Vagina (tissue), 2 donors: ENCODE data around the gene WSB1.

Experiments
- CTCF ChIP-seq, 3 experiments: fragments of 450-650 bp in 2 of 3; fragments of 200-600 bp in 1 of 3; sonication (generic) in 1 of 3; IDR thresholded peaks; one replicate each; pipeline ENCODE4 v1.5.1; 2017 to 2019; ENCODE audit warnings: antibody characterized with exemption in 3 of 3, mild to moderate bottlenecking in 2 of 3, moderate library complexity in 2 of 3
- POLR2A ChIP-seq, 2 donors: fragments of 450-650 bp; IDR thresholded peaks; one replicate each; pipeline ENCODE4 v1.6.1; 2017; ENCODE audit warnings: antibody characterized with exemption in 2 of 2, mild to moderate bottlenecking in 2 of 2, moderate library complexity in 2 of 2

GRCh38 chr17:27352448-27353032 is 58.6 kb downstream of the WSB1 start:
- TF ChIP-seq POLR2A (IDR thresholded peaks at IDR 0.05) (no peak), CTCF (IDR thresholded peaks at IDR 0.05) (no peak)
